SU-DHL-6 (cell line): ENCODE data around the gene GSTA3.
"Not testable (repeated sequence)": the region's sequence is repeated elsewhere in the genome, so short reads cannot be mapped to it uniquely, and the experiment has no call there.

Source experiments
- H2AFZ ChIP-seq: fragments of 200-600 bp; sonication (generic); 2 replicates; pipeline ENCODE4 v1.6.1; 2014; ENCODE audit warnings: low read depth, mild to moderate bottlenecking, moderate library complexity, mixed read lengths, antibody characterized with exemption, low read length; ENCODE audit not compliant: severe bottlenecking
- H3F3A ChIP-seq: fragments of 200-600 bp; shearing (Covaris generic); 2 replicates; pipeline ENCODE4 v1.6.0; 2016; ENCODE audit warnings: antibody characterized with exemption, mild to moderate bottlenecking; ENCODE audit not compliant: insufficient read depth
- H3K27ac ChIP-seq: fragments of 200-600 bp; sonication (generic); 2 replicates; pipeline ENCODE4 v1.5.1; 2016; ENCODE audit warnings: low read depth, mild to moderate bottlenecking, low read length, moderate library complexity, mixed read lengths
- H3K27me3 ChIP-seq: fragments of 200-600 bp; sonication (generic), shearing (Covaris generic); 2 replicates; pipeline ENCODE4 v1.6.0; 2014; ENCODE audit warnings: mild to moderate bottlenecking, low read length
- H3K36me3 ChIP-seq: fragments of 200-600 bp; sonication (generic); 2 replicates; pipeline ENCODE4 v1.6.1; 2014; ENCODE audit warnings: mild to moderate bottlenecking, low read length, mixed read lengths
- H3K4me2 ChIP-seq: fragments of 300-600, 200-600 bp; shearing (Covaris generic), sonication (generic); 2 replicates; pipeline ENCODE4 v1.6.0; 2014; ENCODE audit warnings: low read length, low read depth, mild to moderate bottlenecking; ENCODE audit not compliant: poor library complexity, severe bottlenecking
- H3K4me3 ChIP-seq: fragments of 200-600 bp; sonication (generic); 2 replicates; pipeline ENCODE4 v1.5.1; 2014; ENCODE audit warnings: antibody characterized with exemption, low read length, mild to moderate bottlenecking, mixed read lengths; ENCODE audit not compliant: insufficient read depth, poor library complexity, severe bottlenecking
- H3K79me2 ChIP-seq: fragments of 200-600 bp; sonication (generic); 2 replicates; pipeline ENCODE4 v1.6.1; 2014; ENCODE audit warnings: mild to moderate bottlenecking, low read length, moderate library complexity; ENCODE audit not compliant: insufficient read depth
- H3K9ac ChIP-seq: fragments of 200-600 bp; sonication (generic); 2 replicates; pipeline ENCODE4 v1.7.0; 2014; ENCODE audit warnings: mild to moderate bottlenecking, low read length
- H3K9me2 ChIP-seq: fragments of 200-600 bp; sonication (generic); replicated peaks from 2 replicates; pipeline ENCODE4 v1.6.1; 2014; ENCODE audit warnings: low read length; ENCODE audit not compliant: insufficient read depth
- H3K9me3 ChIP-seq: fragments of 200-600 bp; sonication (generic); 2 replicates; pipeline ENCODE4 v1.6.1; 2014; ENCODE audit warnings: low read length, mixed read lengths; ENCODE audit not compliant: insufficient read depth
- H4K20me1 ChIP-seq: fragments of 200-600 bp; sonication (generic); 2 replicates; pipeline ENCODE4 v1.6.1; 2014; ENCODE audit warnings: low read depth, mild to moderate bottlenecking, antibody characterized with exemption, low read length, moderate library complexity, mixed read lengths
- EZH2phosphoT487 ChIP-seq: fragments of 200-600 bp; sonication (generic), shearing (Covaris generic); conservative IDR thresholded peaks from 2 replicates; pipeline ENCODE4 v1.6.1; 2018; ENCODE audit warnings: mild to moderate bottlenecking, antibody characterized with exemption, low read length, moderate library complexity, mixed read lengths
- TF ChIP-seq, protein P1 (sequence below): fragments of 200-600 bp; sonication (generic); IDR thresholded peaks from one replicate; pipeline ENCODE4 v1.5.1; 2017; ENCODE audit warnings: antibody characterized with exemption, mild to moderate bottlenecking, low read length, moderate library complexity; ENCODE audit not compliant: insufficient read depth, poor library complexity, severe bottlenecking

The GSTA3 gene

DNA sequence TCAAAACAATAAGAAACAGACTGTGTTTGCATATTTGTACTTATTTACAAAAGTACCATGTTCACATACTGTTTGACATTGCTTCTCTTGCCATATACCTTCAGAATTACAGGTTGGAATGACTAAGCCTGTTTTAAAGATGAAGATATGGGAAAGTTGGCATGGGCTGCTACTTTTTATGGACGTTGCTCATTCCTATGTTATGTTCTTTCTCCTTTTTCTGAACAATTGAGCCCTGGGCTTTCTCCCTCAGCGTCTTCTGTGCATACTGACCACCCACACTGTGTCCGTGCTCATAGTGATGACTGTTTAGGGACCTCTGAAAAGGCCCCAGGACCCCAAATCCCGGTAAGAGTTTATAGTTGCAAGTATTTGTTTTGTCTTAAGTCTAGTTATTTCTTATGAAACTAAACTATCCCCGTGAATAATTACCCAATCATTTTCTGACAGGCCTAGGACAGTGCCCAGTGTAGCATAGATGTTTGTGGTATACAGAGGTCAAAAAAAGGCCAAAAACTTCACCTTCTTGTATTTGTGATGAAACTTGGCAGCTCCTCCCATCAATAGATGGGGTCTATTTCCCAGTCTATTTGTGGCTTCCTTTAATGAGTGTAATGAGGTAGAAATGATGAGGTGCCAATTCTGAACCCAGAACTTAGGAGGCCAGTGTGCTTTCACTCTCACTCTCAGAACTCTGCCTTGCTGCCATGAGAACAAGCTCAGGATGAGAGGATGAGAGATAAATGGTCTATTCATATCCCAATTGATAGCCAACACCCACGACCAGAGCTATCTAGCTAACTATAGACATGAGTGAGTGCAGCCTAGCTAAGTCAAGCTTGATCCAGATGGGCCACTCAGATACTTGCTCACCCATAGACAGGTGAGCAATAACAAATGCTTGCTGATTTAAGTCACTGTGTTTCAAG, 44.7 kb upstream of the GSTA3 start:
- Histone ChIP-seq H3K79me2 (no peaks in the 10 kb centered on the region), H3K9ac (no peak overlapping the region), H3K27me3 (no peaks in the 10 kb centered on the region), H3K4me3 (no peak overlapping the region), H3K4me2 (no peak overlapping the region), H3K36me3 (no peaks in the 10 kb centered on the region), H4K20me1 (no peaks in the 10 kb centered on the region), H3K27ac (no peak overlapping the region), H3K9me2 (no peaks in the 10 kb centered on the region), H2AFZ (no peak overlapping the region), H3F3A (no peaks in the 10 kb centered on the region), H3K9me3 (no peaks in the 10 kb centered on the region)
- no peak for TF ChIP-seq EZH2phosphoT487
- TF ChIP-seq, protein P1, sequence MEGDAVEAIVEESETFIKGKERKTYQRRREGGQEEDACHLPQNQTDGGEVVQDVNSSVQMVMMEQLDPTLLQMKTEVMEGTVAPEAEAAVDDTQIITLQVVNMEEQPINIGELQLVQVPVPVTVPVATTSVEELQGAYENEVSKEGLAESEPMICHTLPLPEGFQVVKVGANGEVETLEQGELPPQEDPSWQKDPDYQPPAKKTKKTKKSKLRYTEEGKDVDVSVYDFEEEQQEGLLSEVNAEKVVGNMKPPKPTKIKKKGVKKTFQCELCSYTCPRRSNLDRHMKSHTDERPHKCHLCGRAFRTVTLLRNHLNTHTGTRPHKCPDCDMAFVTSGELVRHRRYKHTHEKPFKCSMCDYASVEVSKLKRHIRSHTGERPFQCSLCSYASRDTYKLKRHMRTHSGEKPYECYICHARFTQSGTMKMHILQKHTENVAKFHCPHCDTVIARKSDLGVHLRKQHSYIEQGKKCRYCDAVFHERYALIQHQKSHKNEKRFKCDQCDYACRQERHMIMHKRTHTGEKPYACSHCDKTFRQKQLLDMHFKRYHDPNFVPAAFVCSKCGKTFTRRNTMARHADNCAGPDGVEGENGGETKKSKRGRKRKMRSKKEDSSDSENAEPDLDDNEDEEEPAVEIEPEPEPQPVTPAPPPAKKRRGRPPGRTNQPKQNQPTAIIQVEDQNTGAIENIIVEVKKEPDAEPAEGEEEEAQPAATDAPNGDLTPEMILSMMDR: no peak

DNA sequence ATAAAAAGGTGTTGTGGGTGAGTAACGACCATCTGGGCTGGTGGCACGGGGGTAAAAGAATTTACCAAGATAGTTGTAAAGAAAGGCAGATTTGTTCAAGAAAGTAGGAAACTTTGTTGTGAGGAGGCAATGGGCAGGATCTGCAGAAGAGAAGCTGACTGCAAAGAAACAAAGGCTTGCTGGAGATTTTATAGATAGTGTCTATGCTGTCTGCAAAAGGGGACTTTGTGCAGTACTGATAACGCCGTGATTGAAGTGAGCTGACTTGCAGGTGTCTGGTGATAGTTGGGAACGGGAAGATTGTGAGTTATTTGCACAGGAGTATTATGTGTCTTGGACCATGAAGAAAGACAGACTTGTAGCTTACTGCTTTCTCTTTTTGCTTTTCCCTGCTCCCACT, 36.8 kb upstream of the GSTA3 start:
- Histone ChIP-seq H4K20me1 (no peaks in the 10 kb centered on the region), H3K9ac (no peak overlapping the region), H3K4me3 (no peak overlapping the region), H3K79me2 (no peaks in the 10 kb centered on the region), H3K27ac (no peak overlapping the region), H3K27me3 (no peaks in the 10 kb centered on the region), H3K4me2 (no peak overlapping the region), H3F3A (no peaks in the 10 kb centered on the region), H3K9me3 (no peaks in the 10 kb centered on the region), H3K9me2 (no peaks in the 10 kb centered on the region), H3K36me3 (no peaks in the 10 kb centered on the region), H2AFZ (no peak overlapping the region)
- TF ChIP-seq, protein P1: no peak
- TF ChIP-seq EZH2phosphoT487: no peak

DNA sequence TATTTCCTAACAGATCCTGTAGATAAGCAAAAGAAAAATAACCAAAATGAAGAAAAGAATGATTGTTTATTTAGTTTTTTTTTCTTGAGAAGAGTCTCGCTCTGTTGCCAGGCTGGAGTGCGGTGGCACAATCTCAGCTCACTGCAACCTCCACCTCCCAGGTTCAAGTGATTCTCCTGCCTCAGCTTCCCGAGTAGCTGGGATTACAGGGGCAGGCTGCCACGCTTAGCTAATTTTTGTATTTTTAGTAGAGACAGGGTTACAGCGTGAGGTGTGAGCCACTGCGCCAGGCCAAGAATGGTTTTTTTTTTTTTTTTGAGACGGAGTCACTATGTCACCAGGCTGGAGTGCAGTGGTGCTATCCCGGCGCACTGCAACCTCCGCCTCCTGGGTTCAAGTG, 33.3 kb upstream of the GSTA3 start:
- H3K36me3 ChIP-seq, H3K79me2 ChIP-seq, H3K9me2 ChIP-seq, H3K27ac ChIP-seq, H3K9me3 ChIP-seq, H4K20me1 ChIP-seq, H3K9ac ChIP-seq, H3F3A ChIP-seq, H3K27me3 ChIP-seq, H3K4me2 ChIP-seq, H2AFZ ChIP-seq, H3K4me3 ChIP-seq: not testable (repeated sequence)

DNA sequence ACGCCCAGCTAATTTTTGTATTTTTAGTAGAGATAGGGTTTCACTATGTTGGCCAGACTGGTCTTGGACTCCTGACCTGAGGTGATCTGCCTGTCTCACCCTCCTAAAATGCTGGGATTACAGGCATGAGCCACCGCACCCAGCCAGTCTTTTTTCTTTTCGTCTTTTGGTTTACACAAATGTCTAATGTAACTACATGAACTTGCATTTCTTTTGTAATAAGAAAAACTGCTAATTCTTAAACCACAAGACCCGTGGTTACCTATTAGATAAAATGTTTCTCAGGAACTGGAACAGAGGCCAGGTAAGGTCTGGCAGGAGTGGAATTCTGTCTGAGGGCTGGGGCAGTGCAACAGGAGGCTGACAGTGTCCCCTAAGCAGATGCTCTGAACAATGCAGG, 32.7 kb upstream of the GSTA3 start:
- no peaks in the 10 kb centered on the region for H3K27me3 ChIP-seq
- no peak for TF ChIP-seq EZH2phosphoT487
- TF ChIP-seq, protein P1: no peak
- H3K9me3 ChIP-seq: no peaks in the 10 kb centered on the region
- H3K9me2 ChIP-seq: no peaks in the 10 kb centered on the region
- H3K36me3 ChIP-seq: no peaks in the 10 kb centered on the region
- H3K27ac ChIP-seq: no peak overlapping the region
- no peak overlapping the region for H3K4me3 ChIP-seq
- no peaks in the 10 kb centered on the region for H3K79me2 ChIP-seq
- no peaks in the 10 kb centered on the region for H4K20me1 ChIP-seq
- no peak overlapping the region for H2AFZ ChIP-seq
- no peak overlapping the region for H3K9ac ChIP-seq
- H3F3A ChIP-seq: no peaks in the 10 kb centered on the region
- no peak overlapping the region for H3K4me2 ChIP-seq
